LoVo (cell line): ENCODE data around the gene GRIK1.

Experiments used
- DNase-seq: peaks from one replicate; pipeline ENCODE4 v3.0.0-alpha.2; 2016; ENCODE audit warnings: low spot score

The GRIK1 gene

DNA sequence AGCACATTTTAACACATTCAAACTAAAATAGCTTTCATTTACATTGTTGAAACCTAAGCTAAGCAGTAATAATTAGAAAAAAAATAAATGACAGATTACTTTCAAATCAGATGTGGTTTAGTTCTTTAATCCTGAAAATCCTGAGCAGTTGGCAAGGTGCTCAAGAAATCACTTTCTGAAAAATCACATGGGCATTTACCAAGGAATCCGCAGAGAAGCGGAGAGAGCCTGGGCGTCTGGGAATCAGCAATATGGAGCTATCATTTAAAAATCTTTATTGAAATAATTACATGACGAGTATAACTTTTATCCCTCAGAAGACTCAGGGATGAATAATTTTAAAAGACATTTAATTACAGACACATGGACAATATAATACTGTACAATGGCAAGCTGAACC lies 30.2 kb downstream of the GRIK1 start:
- DNase-seq: no peak

DNA sequence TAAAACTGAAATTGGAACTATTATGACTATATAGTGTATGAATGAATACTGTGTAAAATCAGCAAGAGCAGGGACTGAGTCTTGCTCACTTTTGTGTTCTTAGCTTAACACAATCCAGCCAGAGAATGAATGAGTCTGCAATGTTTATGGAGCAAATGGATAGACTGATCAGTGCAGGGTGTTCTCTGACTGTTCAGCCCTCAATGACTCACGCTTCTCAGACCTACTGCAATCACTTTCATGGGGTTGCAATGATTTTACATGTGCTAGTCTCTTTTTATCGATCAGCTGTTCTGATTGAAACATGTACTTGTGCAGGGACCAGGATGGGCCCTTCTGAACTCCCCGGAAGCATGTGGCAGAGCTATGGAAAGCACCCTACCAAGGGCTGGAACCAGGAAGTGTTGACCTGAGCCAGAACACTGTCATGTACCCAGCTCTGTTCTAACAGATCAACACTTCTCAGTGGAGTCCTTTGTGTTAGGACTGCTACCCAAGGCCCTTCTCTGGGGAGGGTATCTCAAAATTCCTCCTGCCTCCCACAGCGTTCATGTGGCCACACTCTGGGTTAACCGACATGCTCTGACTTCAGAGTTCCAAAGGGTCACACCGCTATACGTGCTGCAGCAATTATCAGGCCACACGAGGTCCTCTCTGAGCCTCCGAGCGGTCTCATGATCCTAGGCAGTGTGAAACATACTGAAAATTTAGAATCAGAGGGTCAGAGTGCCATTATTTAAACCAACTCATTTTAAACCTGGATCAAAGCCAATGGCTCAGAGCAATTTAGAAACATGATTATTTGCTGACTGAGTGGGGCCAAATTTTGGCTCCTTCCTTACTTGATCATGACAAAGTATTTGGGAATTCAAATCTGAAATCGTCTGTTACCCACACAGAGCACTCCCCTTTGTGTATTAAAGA lies 35.2 kb downstream of the GRIK1 start:
- DNase-seq: no peak

GRCh38 chr21:29896884-29897283 lies 42.9 kb downstream of the GRIK1 start:
- no peak for DNase-seq

- DNase-seq: no peak
Observed at GRCh38 chr21:29893687-29894086, 46.1 kb downstream of the GRIK1 start.

DNA sequence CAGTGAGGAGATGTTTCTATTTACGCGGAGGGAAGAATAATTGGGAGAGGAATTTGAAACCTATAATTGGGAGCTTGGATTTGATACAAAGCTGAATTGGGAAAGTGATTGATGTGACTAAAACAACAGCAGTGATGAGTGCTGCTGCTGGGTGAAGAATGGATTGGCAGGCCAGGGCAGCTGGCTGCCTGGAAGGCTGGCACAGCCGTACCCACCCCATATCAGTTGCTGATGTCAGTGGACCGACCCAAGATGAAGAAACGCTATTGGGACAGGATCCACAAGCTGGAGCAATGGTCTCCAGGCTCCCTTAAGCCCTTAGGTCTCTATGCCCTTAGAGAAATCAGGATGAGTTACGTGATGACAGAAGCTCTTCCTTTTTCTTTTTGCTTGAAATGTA lies 47.4 kb downstream of the GRIK1 start:
- DNase-seq: no peak

DNA sequence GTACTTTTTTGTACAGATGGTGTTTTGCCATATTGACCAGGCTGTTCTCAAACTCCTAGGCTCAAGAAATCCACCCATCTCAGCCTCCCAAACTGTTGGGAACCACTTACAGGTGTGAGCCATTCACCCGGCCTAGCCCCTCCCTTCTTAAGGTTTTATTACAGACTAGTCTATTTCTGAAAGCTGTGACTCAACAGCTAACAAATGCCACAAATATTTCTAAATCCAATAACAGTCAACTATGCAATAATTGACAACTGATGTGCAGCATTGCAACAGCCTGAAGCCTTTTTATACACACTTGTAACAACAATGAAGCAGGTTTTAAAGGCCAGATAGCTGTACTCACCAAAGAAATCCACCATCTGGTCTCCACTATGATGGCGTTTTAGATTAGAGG lies 51.4 kb downstream of the GRIK1 start:
- no peak for DNase-seq

DNA sequence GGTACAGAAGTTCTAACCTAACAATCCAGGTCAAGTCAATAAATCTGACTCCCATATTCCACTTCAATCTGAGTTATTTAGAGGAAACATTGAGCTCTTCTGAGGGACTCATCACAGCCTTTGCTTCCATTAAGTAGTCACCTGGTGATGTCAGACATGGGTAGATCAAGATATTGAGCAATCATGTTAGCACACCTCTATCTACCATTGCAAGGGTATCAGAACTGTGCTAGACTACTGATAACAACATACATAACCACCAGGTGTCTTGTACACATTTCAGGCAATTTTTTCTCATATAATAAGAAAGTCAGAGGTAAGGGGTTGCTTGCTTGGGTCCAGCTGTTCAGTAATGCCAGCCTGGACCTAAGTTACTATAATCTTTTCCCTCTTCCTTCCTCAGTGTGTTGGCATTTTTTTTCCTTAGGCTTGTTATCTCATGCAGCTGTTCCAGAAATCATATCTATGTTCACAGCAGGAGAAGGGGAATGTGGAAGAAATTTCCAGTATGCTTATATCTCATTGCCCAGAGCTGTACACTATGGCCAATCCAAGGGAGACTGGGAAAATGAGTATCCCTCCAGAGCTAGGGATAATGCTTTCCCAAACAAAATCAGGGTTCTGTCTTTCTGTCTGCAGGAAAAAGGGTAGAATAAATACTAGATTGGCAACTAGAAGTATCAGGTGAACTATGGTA lies 52.3 kb downstream of the GRIK1 start:
- no peak for DNase-seq

- DNase-seq: no peak
Observed at GRCh38 chr21:29885491-29885890, 54.3 kb downstream of the GRIK1 start.

GRCh38 chr21:29875873-29876272 lies 63.9 kb downstream of the GRIK1 start:
- DNase-seq: no peak

DNA sequence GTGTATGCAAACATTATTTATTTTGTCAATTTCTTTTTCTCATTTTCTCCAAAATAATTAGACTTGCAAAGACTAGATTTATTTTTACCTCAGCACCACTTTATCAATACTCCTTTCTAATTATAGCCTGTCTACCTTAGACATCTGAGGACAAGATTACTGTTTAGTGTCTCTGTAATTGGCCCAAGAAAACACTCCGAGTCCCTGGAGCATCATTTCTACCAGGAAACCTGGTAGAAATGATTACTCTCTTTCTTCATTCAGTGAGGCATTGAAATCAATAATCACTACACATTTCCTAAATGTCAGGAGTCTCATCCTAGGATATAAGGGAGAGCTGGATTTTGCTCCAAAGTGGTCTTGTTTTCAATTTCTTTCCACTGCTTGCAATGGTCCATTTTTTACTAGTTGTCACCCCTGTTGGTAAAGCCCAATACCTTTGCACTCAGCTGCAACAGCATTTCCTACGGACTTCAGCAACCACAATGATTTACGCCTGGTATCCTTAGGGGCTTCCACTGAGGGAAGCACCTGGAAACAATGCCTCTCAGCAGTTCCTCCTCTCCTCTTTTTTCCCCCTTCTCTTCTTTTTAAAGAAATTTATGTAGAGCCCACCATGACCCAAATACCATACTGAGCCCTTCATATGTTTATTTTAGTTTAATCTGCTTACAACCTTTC lies 64.6 kb downstream of the GRIK1 start:
- no peak for DNase-seq

DNA sequence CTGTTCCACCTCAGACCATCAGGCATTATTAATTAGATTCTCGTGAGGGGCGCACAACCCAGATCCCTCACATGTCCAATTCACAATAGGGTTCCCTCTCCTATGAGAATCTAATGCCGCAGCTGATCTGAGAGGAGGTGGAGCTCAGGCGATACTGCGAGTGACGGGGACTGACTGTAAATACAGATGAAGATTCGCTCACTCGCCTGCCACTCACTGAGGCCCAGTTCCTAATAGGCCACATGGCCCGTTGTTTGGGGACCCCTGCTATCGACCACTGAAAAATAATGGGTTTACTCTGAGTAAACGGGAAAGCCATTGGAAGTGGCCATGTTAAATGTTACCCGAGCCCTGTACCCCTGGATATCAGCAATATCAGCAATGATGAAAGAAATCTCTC lies 65.9 kb downstream of the GRIK1 start:
- no peak for DNase-seq

GRCh38 chr21:29870814-29871213 lies 69.0 kb downstream of the GRIK1 start:
- DNase-seq: no peak

DNA sequence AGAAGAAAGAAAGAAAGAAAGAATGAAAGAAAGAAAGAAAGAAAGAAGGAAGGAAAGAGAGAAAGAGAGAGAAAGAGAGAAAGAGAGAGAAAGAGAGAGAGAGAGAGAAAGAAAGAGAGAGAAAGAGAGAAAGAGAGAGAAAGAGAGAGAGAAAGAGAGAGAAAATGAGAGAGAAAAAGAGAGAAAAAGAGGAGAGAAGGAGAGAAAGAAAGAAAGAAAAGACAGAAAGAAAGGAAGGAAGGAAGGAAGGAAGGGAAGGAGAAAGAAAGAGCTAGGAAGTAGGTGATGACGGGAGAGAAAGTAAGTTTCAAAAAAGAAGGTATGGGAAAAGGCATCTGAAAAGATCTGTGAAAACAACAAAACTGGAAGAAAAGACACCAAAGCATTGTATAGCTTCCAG lies 72.0 kb downstream of the GRIK1 start:
- DNase-seq: no peak

- no peak for DNase-seq
Observed at GRCh38 chr21:29860346-29860745, 79.5 kb downstream of the GRIK1 start.

DNA sequence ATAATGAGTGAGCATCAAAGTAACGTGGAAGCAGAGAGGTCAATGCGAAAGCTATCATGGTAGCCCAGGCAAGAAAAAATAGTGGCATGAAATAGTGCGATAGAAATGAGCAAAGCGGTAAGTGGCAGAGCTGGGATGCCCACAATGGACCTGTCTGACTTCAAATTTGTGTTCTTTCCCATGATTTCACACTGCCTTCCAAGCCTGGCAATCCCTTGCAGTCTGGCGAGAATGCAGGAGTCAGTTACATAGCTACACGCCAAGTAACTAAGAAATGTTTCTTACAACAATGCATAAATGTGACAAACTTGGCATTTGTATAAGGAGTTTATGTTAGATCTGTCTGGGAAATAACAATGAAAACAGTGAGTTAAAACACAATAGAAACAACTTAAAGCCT lies 82.6 kb downstream of the GRIK1 start:
- no peak for DNase-seq

DNA sequence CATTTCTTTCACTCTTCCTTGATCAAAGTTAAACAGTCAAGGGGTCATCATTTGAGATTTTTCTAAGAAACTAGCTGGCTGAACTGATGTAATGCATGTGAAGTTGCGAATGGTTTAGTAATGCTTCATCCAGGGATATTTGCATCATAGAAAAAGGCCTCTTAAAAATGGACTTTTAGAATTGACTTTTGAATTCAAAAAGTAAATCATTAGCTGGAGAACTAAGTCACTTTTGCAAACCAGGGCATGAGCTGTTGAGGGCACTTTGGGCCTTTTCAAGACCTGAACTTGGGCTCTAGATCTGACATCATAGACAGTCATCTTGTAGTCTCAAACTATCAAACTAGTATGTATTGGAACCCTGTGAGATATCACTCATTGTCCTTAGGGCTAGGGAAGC lies 85.0 kb downstream of the GRIK1 start:
- no peak for DNase-seq

DNA sequence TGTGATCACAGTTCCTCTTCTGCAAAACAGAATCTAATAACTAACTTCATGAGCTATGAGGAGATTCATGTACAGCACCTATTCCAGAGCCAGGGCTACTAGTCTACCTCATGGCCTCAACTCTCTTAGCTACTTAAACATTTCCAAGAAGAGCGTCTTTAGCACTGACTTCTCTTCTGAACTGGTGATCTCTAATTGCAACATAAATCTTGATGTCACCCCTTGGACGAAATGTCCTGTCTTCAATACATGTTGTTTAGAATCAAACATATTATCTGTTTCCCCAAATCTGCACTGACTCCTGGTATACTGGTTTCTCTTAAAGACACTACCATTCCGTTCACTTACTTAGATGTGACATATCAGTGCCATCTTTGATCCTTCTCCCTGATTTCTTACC lies 88.2 kb downstream of the GRIK1 start:
- DNase-seq: no peak

DNA sequence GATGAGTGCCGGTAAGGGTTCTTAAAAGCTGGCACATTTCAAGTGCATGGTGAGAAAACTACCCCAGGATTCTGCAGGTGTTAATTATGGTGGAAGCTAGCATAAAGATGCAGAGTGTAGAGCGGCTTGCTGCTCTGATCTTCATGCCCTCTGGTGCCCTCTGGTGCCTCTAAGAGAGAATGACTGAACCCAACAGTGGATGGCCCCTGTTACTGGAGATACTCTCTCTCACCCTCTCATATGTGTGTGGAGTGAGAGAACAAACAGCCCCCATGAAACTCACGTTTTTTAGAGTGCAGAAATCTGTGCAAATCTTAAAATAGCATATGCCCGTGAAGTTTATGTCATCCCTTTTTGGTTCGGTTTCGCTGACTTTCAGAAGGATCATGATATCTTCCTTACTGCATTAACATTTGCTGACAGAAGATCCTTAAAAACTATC lies 90.0 kb downstream of the GRIK1 start:
- DNase-seq: peak; percentile 58

DNA sequence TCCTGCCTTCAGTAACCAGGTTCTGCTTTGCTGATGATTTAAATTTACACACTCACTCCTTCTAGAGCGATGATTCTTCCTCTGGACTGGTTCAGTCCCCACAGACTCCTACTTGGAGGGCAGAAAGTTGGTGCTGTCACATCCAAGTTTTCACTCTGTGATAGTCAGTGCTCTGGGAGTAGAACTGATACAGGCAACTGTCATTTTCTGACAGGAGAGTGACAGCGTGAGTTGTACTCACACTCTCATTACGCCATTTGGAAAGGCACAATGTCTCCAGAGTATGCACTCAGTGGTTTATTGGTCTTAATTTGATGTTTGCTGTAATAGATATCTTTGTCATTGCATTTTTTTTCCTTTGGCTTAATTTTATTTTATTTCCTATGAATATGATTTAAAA lies 96.0 kb downstream of the GRIK1 start:
- DNase-seq: no peak

DNA sequence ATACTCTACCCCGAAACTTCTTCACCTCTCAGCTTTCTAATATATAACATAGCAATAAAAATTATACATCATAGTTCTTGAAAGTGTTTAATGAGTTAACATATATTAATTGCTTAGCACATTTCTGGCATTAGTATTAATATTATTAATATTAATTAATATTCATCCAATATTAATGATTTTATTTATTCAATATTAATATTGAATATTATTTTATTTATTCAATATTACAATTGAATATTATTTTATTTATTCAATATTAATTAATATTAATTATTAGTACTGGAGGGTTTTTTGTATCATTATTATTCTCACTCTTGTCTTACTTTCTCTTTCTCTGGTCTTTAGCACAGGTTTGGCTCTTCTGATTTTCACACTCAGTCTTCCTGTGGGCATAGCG lies 105.2 kb downstream of the GRIK1 start:
- no peak for DNase-seq

DNA sequence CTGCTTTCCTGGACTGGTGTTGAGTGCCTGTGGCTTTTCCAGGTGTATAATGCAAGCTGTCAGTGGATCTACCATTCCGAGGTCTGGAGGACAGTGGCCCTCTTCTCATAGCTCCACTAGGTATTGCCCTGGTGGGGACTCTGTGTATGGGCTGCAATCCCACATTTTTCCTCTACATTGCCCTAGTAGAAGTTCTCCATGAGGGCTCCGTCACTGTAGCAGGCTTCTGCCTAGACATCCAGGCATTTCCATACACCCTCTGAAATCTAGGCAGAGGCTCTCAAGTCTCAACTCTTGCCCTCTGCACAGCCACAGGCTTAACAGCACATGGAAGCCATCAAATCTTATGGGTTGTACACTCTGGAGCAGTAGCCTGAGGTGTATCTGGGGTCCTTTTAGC lies 107.6 kb downstream of the GRIK1 start:
- DNase-seq: no peak

GRCh38 chr21:29829564-29830275 lies 110.1 kb downstream of the GRIK1 start:
- no peak for DNase-seq
